Nephron (organoid): Measurements from ENCODE around the gene C10orf62.

ENCODE experiments used
- H3K27ac Mint-ChIP-seq, 3 experiments: 2 replicates each; pipeline ENCODE4 v1.8.0; 2020; ENCODE audit warnings: mixed read lengths in 3 of 3, mild to moderate bottlenecking in 2 of 3, moderate library complexity in 1 of 3
- H3K27me3 Mint-ChIP-seq: 2 replicates; pipeline ENCODE4 v1.8.0; 2021; ENCODE audit warnings: low read depth, mild to moderate bottlenecking, moderate library complexity, mixed read lengths
- H3K36me3 Mint-ChIP-seq: 2 replicates; pipeline ENCODE4 v1.8.0; 2020; ENCODE audit warnings: low read depth, mixed read lengths
- H3K4me1 Mint-ChIP-seq: 2 replicates; pipeline ENCODE4 v1.8.0; 2020; ENCODE audit warnings: mixed read lengths
- H3K4me3 Mint-ChIP-seq, 3 experiments: 2 replicates each; pipeline ENCODE4 v1.8.0; 2020; ENCODE audit warnings: mild to moderate bottlenecking in 3 of 3, mixed read lengths in 3 of 3, moderate library complexity in 2 of 3
- H3K9me3 Mint-ChIP-seq: 2 replicates; pipeline ENCODE4 v1.8.0; 2020; ENCODE audit warnings: mixed read lengths
- CTCF ChIP-seq, 3 experiments: fragments of 200-600 bp; sonication (generic); IDR thresholded peaks; one replicate each; pipeline ENCODE4 v1.5.0; 2021; ENCODE audit warnings: antibody characterized with exemption in 3 of 3; ENCODE audit not compliant: unreplicated experiment in 3 of 3

C10orf62 gene

GRCh38 chr10:97627731-97628130 lies 38.2 kb downstream of the C10orf62 start:
- Mint-ChIP-seq H3K27me3 (no peaks in the 10 kb centered on the region), H3K4me3 (no peak overlapping the region), H3K9me3 (no peaks in the 10 kb centered on the region), H3K27ac (no peak overlapping the region), H3K4me1 (peaks cover 4% of the 10 kb centered on the region), H3K36me3 (peaks cover 7% of the 10 kb centered on the region)
- TF ChIP-seq CTCF (IDR thresholded peaks at IDR 0.05; ENCODE audit: unreplicated experiment in 3 of 3) = no peak

GRCh38 chr10:97628228-97628627 lies 38.7 kb downstream of the C10orf62 start:
- H3K9me3 Mint-ChIP-seq = no peaks in the 10 kb centered on the region

GRCh38 chr10:97629289-97629688 lies 39.8 kb downstream of the C10orf62 start:
- TF ChIP-seq CTCF (IDR thresholded peaks at IDR 0.05; ENCODE audit: unreplicated experiment in 3 of 3) = no peak
- peaks cover 12% of the 10 kb centered on the region for H3K4me1 Mint-ChIP-seq
- no peaks in the 10 kb centered on the region for H3K27me3 Mint-ChIP-seq

More at GRCh38 chr10:97628228-97628627, 38.7 kb downstream of the C10orf62 start:
- peaks cover 7% of the 10 kb centered on the region for H3K4me1 Mint-ChIP-seq
- no peak overlapping the region for H3K4me3 Mint-ChIP-seq
- TF ChIP-seq CTCF (IDR thresholded peaks at IDR 0.05; ENCODE audit: unreplicated experiment in 3 of 3) = no peak
- H3K27ac Mint-ChIP-seq = no peak overlapping the region
- H3K36me3 Mint-ChIP-seq = peaks cover 7% of the 10 kb centered on the region
- H3K27me3 Mint-ChIP-seq = no peaks in the 10 kb centered on the region

GRCh38 chr10:97631098-97631497 lies 41.6 kb downstream of the C10orf62 start:
- H3K36me3 Mint-ChIP-seq = peaks cover 7% of the 10 kb centered on the region
- H3K4me3 Mint-ChIP-seq = peak overlapping the region in 1 of 3 experiments; percentile 29
- no peak overlapping the region for H3K27ac Mint-ChIP-seq
- no peaks in the 10 kb centered on the region for H3K27me3 Mint-ChIP-seq
- no peak for TF ChIP-seq CTCF (IDR thresholded peaks at IDR 0.05; ENCODE audit: unreplicated experiment in 3 of 3)
- H3K9me3 Mint-ChIP-seq = no peaks in the 10 kb centered on the region
- peaks cover 12% of the 10 kb centered on the region for H3K4me1 Mint-ChIP-seq

More at GRCh38 chr10:97629289-97629688, 39.8 kb downstream of the C10orf62 start:
- Mint-ChIP-seq H3K9me3 (no peaks in the 10 kb centered on the region), H3K4me3 (peak overlapping the region in 1 of 3 experiments; percentile 23), H3K36me3 (peaks cover 7% of the 10 kb centered on the region), H3K27ac (peak overlapping the region in 1 of 3 experiments; percentile 17)

GRCh38 chr10:97632949-97633884 lies 43.7 kb downstream of the C10orf62 start, which contains the start of gene MORN4:
MORN4 (minus strand) TSS chr10:97633500; CDS start chr10:97619653, 13,847 bp downstream.
- Mint-ChIP-seq H3K27ac (peak within 1 kb of the TSS; percentile 90 to 95 (median 93)), H3K4me1 (peaks cover 12% of the 10 kb centered on the region), H3K9me3 (no peaks in the 10 kb centered on the region), H3K36me3 (peaks cover 3% of the 10 kb centered on the region), H3K4me3 (peak within 1 kb of the TSS; percentile 95 to 96 (median 95)), H3K27me3 (no peaks in the 10 kb centered on the region)
- no peak for TF ChIP-seq CTCF (IDR thresholded peaks at IDR 0.05; ENCODE audit: unreplicated experiment in 3 of 3)
